ACC112 (cell line): ENCODE data around the gene RERE.

Source experiments
- H2AFZ ChIP-seq: fragments of 200-600 bp; sonication (generic); one replicate; pipeline ENCODE4 v1.6.0; 2017; ENCODE audit warnings: antibody characterized with exemption, low read length; ENCODE audit not compliant: unreplicated experiment
- H3K27ac ChIP-seq: fragments of 200-600 bp; sonication (generic); 2 replicates; pipeline ENCODE4 v1.5.1; 2014; ENCODE audit warnings: low read depth, mild to moderate bottlenecking, antibody characterized with exemption, low read length, moderate library complexity
- H3K27me3 ChIP-seq: fragments of 200-600 bp; sonication (generic); 2 replicates; pipeline ENCODE4 v1.6.1; 2014; ENCODE audit warnings: mild to moderate bottlenecking, antibody characterized with exemption, low read length, moderate library complexity, mixed read lengths; ENCODE audit not compliant: insufficient read depth
- H3K36me3 ChIP-seq: fragments of 200-600 bp; sonication (generic); 2 replicates; pipeline ENCODE4 v1.6.1; 2016; ENCODE audit warnings: mild to moderate bottlenecking, antibody characterized with exemption, low read length, moderate library complexity, mixed read lengths; ENCODE audit not compliant: insufficient read depth
- H3K4me1 ChIP-seq: fragments of 200-600 bp; sonication (generic); one replicate; pipeline ENCODE4 v1.6.1; 2016; ENCODE audit warnings: low read length, mixed read lengths; ENCODE audit not compliant: insufficient read depth, unreplicated experiment, control insufficient read depth
- H3K4me3 ChIP-seq: fragments of 200-600 bp; sonication (generic); 2 replicates; pipeline ENCODE4 v1.5.1; 2014; ENCODE audit warnings: mild to moderate bottlenecking, low read depth, low read length
- H3K79me2 ChIP-seq: fragments of 200-600 bp; sonication (generic); one replicate; pipeline ENCODE4 v1.6.0; 2016; ENCODE audit warnings: low read length; ENCODE audit not compliant: control insufficient read depth, unreplicated experiment, insufficient read depth

RERE gene

GRCh38 chr1:8425781-8426161, 391.7 kb downstream of the RERE start:
- Histone ChIP-seq H3K4me1 (peaks cover 10% of the 10 kb centered on the region), H3K36me3 (no peaks in the 10 kb centered on the region), H3K27me3 (no peaks in the 10 kb centered on the region), H2AFZ (no peak overlapping the region), H3K79me2 (peaks cover 27% of the 10 kb centered on the region), H3K27ac (no peak overlapping the region), H3K4me3 (no peak overlapping the region)

- Histone ChIP-seq H3K36me3 (no peaks in the 10 kb centered on the region), H2AFZ (no peak overlapping the region), H3K4me3 (no peak overlapping the region), H3K27ac (no peak overlapping the region), H3K79me2 (peaks cover 32% of the 10 kb centered on the region), H3K4me1 (peaks cover 15% of the 10 kb centered on the region), H3K27me3 (no peaks in the 10 kb centered on the region)
These were observed 392.2 kb downstream of the RERE start for GRCh38 chr1:8425150-8425780.

DNA sequence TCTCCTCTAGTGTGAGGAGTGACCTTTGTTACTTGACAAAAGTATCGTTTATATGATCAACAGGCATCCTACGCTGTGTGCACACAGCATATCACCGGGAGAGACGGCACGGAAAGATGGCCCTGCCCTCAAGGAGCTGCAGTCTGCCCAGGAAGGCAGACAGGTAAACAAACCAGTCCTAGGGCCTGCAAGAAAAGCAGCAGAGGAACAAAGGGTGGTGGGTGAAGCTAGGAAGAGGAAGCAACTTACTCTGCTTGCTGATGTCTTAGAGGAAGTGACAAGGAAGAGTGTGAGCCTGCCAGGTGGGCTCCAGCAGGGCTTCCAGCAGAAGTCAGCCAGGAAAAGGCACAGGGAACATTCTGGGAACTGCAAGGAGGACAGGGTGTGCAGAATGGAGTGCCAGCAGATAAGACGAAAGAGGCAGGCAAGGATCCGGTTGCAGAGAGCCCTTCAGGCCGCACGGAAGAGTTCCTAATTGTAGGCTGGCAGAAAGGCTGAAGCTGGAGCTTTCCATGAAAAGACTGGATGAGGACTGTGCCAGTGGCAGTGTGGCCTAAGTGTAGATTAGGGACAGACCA, 392.8 kb downstream of the RERE start:
- Histone ChIP-seq H2AFZ (peak overlapping the region; percentile 33), H3K4me1 (peaks cover 21% of the 10 kb centered on the region), H3K27me3 (no peaks in the 10 kb centered on the region), H3K36me3 (0 out of 2 replicates have a peak, but pooled peaks cover 3% of the 10 kb centered on the region), H3K27ac (peak overlapping the region; percentile 81), H3K79me2 (peaks cover 38% of the 10 kb centered on the region), H3K4me3 (peak overlapping the region; percentile 83)

DNA sequence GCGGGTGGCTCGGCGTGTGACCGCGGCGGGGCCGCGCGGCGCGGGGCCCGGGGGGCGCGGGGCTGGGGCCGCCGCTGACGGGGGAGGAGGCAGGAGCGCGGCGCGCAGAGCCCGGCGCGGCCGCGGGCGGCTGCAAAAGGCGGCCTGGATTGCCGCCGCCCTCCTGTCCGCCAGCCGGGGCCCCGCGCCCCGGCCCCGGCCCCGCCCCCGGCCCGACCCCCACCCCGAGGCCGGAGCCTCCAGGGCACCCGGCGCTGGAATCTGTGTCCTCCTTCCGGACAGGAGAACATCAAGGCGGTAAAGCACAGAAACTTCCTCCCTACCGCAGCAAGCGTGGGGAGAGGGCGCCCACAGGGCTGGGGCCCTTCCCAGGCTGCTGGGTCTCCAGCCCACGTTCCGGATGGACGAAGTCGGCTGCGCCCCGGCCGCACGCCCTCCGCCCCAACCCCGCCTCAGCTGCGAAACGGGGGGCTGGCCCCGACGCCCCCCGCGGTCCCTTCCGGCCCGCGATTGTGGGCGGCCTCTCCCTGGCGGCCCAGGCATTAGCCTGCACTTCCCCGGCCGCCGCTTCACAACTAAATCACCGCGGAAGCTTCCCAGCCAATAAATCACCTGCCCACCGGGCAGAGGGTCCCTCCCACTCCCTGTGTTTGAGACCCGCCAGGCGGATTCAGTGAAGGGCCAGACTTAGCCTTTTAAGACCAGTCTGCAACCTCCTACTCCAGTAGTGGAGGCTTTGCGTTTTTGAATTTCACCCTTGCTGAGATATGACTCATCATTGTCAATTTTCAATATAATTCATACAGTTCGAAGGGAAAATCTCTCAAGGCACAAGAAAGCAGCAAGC, 393.5 kb downstream of the RERE start:
- peak overlapping the region; percentile 83 for H3K27ac ChIP-seq
- H3K4me1 ChIP-seq: peaks cover 28% of the 10 kb centered on the region
- H3K79me2 ChIP-seq: peaks cover 45% of the 10 kb centered on the region
- H3K4me3 ChIP-seq: peak overlapping the region; percentile 83
- H3K36me3 ChIP-seq: peaks cover 10% of the 10 kb centered on the region; the same call in 1 of the 2 replicates
- H2AFZ ChIP-seq: peak overlapping the region; percentile 82
- H3K27me3 ChIP-seq: no peaks in the 10 kb centered on the region

DNA sequence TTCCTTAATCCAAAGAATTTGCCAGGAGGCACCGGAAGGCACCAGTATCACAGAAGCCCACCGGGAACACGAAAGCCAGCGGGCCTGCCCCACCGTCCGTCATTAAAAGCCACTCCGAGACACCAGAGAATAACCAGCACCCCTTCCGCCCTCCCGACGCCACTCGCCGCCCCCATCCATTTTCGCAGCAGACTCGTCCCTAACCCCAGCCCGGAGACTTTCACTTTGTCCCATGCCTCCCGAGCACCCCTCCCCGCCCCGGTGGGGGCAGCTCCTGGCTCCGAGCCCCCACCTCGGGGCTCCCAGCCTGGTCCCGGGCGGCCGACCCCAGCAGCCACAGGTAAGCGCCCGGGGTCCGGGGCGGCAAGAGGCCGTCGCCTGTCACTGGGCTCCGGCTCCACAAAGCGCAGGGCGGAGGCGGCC, 394.2 kb downstream of the RERE start:
- Histone ChIP-seq H3K27ac (peak overlapping the region; percentile 83), H3K79me2 (peaks cover 52% of the 10 kb centered on the region), H3K4me1 (peaks cover 31% of the 10 kb centered on the region), H3K36me3 (peaks cover 16% of the 10 kb centered on the region; the same call in 1 of the 2 replicates), H2AFZ (peak overlapping the region; percentile 82), H3K27me3 (no peaks in the 10 kb centered on the region), H3K4me3 (peak overlapping the region; percentile 82)

DNA sequence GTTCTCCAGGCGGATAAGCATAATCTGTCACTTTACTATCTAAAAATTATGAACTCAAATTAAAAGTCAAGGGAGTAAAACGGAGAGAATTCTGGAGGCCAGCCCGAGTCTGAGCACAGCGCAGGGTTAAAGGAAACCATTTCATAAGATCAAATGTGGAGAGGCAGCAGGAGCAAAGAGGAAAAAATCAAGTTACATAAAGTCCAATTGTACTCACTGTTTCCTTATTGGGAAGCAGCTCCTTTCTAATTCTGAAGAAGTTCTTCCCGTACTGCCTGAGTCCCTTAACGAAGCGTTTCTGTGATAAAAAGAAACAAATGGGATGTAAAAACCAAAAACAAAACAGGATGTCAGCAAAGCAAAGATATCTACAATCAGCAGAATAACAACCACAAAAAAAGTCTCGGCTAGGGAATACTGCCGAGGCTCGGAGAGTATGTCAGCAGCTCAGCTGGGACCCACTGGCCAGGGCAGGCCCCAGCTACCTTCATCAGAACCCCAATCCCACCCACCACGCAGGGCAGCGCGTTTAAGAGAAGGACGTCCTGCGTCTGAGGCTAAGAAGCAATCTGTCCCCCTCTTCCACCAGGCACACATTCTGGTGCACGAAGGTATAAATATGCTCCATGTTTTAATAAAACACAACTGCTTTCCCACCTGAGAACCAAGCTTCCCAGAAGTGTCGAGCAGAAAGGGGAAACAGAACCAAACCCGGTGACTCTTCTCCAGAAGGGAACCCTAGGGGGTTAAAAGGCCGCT, 394.8 kb downstream of the RERE start:
- Histone ChIP-seq H3K4me3 (peak overlapping the region; percentile 82), H3K4me1 (peaks cover 34% of the 10 kb centered on the region), H2AFZ (peak overlapping the region; percentile 82), H3K79me2 (peaks cover 57% of the 10 kb centered on the region), H3K27me3 (no peaks in the 10 kb centered on the region), H3K27ac (peak overlapping the region; percentile 83), H3K36me3 (peaks cover 22% of the 10 kb centered on the region; the same call in 1 of the 2 replicates)

- Histone ChIP-seq H3K27ac (peak overlapping the region; percentile 83), H2AFZ (no peak overlapping the region), H3K79me2 (peaks cover 66% of the 10 kb centered on the region), H3K36me3 (peaks cover 31% of the 10 kb centered on the region; the same call in 1 of the 2 replicates), H3K27me3 (no peaks in the 10 kb centered on the region), H3K4me3 (peak overlapping the region; percentile 82), H3K4me1 (peaks cover 42% of the 10 kb centered on the region)
These were observed 395.7 kb downstream of the RERE start for GRCh38 chr1:8421721-8422120.

- peaks cover 77% of the 10 kb centered on the region for H3K79me2 ChIP-seq
- H3K27ac ChIP-seq: peak overlapping the region; percentile 83
- no peaks in the 10 kb centered on the region for H3K27me3 ChIP-seq
- no peak overlapping the region for H2AFZ ChIP-seq
- H3K4me3 ChIP-seq: peak overlapping the region; percentile 82
- H3K4me1 ChIP-seq: peaks cover 52% of the 10 kb centered on the region
- H3K36me3 ChIP-seq: peaks cover 35% of the 10 kb centered on the region; the same call in 1 of the 2 replicates
These were observed 397.1 kb downstream of the RERE start for GRCh38 chr1:8420318-8420717.

DNA sequence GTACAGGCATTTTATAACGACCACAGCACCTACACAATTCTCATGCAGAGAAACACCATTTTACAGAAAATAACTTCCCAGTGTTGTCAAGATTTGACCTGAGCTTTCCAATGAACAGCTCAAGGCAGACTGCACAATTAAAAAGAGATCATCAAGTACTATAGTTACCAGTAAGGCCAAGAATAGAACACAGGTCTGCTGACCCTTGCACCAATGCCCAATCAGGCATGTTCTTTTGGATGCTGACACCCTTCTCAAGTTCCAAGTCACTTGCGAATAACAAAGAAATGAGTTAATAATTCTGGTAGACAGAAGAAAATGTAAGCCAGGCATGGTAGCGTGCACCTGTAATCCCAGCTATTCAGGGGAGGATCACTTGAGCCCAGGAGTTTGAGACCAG, 397.6 kb downstream of the RERE start:
- Histone ChIP-seq H3K4me3 (peak overlapping the region; percentile 82), H2AFZ (no peak overlapping the region), H3K27ac (no peak overlapping the region), H3K79me2 (peaks cover 82% of the 10 kb centered on the region), H3K4me1 (peaks cover 53% of the 10 kb centered on the region), H3K36me3 (peaks cover 35% of the 10 kb centered on the region; the same call in 1 of the 2 replicates), H3K27me3 (no peaks in the 10 kb centered on the region)

- no peak overlapping the region for H2AFZ ChIP-seq
- H3K4me3 ChIP-seq: peak overlapping the region; percentile 82
- peaks cover 50% of the 10 kb centered on the region for H3K4me1 ChIP-seq
- H3K27ac ChIP-seq: no peak overlapping the region
- H3K27me3 ChIP-seq: no peaks in the 10 kb centered on the region
- H3K79me2 ChIP-seq: peaks cover 89% of the 10 kb centered on the region
- peaks cover 35% of the 10 kb centered on the region; the same call in 1 of the 2 replicates for H3K36me3 ChIP-seq
These were observed 398.3 kb downstream of the RERE start for GRCh38 chr1:8419172-8419571.
